Ishikawa (cell line): Measurements from ENCODE around the gene C18orf63.

ENCODE experiments used
- CEBPB ChIP-seq: IDR thresholded peaks from 2 replicates; pipeline ENCODE4 v1.6.1; 2012
- CREB1 ChIP-seq: IDR thresholded peaks from 2 replicates; pipeline ENCODE4 v1.6.1; 2012; ENCODE audit warnings: low read depth
- EP300 ChIP-seq: IDR thresholded peaks from 2 replicates; pipeline ENCODE4 v1.6.1; 2012; ENCODE audit warnings: borderline replicate concordance
- FOXM1 ChIP-seq: IDR thresholded peaks from 2 replicates; pipeline ENCODE4 v1.6.1; 2012; ENCODE audit warnings: low read depth, borderline replicate concordance
- RAD21 ChIP-seq: IDR thresholded peaks from 2 replicates; pipeline ENCODE4 v1.6.1; 2012; ENCODE audit warnings: low read depth
- REST ChIP-seq: IDR thresholded peaks from 2 replicates; pipeline ENCODE4 v1.6.1; 2012; ENCODE audit warnings: low read depth, mild to moderate bottlenecking
- TAF1 ChIP-seq: IDR thresholded peaks from 2 replicates; pipeline ENCODE4 v1.6.1; 2012; ENCODE audit warnings: low read depth, mild to moderate bottlenecking
- TCF12 ChIP-seq: IDR thresholded peaks from 2 replicates; pipeline ENCODE4 v1.6.1; 2012; ENCODE audit warnings: low read depth

DNA sequence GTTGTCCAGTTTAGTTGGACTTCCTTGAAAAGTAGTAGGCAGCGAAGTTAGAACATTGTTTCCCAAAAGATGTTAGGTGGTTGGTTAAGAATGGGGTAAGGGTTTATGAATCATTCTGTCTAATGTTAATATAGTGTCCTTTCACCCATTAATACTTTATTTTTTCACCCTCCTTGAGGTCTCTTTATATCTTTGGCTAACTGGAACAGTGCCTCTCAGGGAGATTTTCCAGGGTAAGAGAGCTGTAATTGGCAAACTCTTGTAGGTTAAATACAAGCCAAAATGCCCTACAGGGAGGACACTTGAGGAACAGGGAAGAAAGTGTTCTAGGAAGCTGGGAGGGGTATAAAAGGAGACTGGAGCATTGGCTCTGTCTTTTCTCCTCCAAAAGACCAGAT, 22.3 kb downstream of the C18orf63 start:
- no peak for TF ChIP-seq TAF1
- TF ChIP-seq RAD21: no peak
- no peak for TF ChIP-seq CREB1
- no peak for TF ChIP-seq CEBPB
- no peak for TF ChIP-seq EP300
- TF ChIP-seq REST: no peak
- TF ChIP-seq FOXM1: no peak
- no peak for TF ChIP-seq TCF12
